ENCODE results near the gene UNC5CL. TPM values are rescaled to one million over a fixed set of nuclear protein-coding genes. Genes with fewer than 3 reads are reported as not detected.
"Not testable (repeated sequence)": the region's sequence is repeated elsewhere in the genome, so short reads cannot be mapped to it uniquely, and the experiment has no call there.

Gene UNC5CL
- total and polyA plus RNA-seq, 2 experiments from 2014 or later = not detected

DNA sequence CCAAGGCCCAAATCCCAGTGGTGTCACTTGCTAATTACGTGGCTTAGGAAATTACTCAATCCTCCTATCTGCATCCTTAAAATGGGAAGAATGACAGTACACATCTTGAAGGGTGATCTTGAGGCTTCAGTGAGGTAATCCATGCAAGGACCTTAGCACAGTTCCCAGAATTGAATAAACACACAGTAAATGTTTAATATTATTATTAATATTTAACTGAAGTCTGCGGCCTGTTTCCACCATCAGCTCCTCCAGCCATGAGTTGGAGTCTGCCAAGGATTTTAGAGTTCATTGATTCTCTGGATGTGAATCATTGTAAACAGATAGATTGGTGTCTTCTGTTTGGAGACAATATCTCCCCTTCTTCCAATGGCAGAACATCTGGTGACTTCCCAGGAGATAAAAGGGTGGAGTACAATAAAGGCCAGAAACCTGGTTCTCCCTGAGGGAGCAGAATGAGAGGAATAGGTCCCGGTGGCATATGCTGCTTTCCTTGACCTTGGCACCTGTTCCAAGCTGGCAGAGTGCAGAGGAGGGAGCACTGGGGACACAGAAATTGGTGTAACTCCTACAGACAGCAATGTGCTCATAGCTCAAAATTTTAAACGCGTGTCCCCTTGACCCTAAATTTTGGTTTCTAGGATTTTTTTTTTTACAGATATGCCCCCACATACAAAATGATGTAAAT, 25.4 kb downstream of the UNC5CL start:
- Histone ChIP-seq H4K20me1 (ENCODE audit: insufficient read depth) (no peaks in the 10 kb centered on the region), H3F3A (ENCODE audit: insufficient read depth) (no peaks in the 10 kb centered on the region), H3K27me3 (replicated peaks; ENCODE audit: insufficient read depth) (0 out of 2 replicates have a peak, but pooled peaks cover 4% of the 10 kb centered on the region), H3K4me3 (no peak overlapping the region), H3K9me2 (ENCODE audit: insufficient read depth) (no peaks in the 10 kb centered on the region), H3K4me1 (ENCODE audit: insufficient read depth) (no peaks in the 10 kb centered on the region), H3K36me3 (ENCODE audit: low read depth) (no peaks in the 10 kb centered on the region), H3K9me3 (ENCODE audit: low read depth) (no peaks in the 10 kb centered on the region), H2AFZ (no peak overlapping the region), H3K27ac (no peak overlapping the region), H3K4me2 (ENCODE audit: unreplicated experiment) (no peak overlapping the region), H3K9ac (no peak overlapping the region), H3K79me2 (ENCODE audit: insufficient read depth) (no peaks in the 10 kb centered on the region)
- in situ Hi-C loops (cut with MboI) = no loop called here
- DNase-seq = no peak
- TF ChIP-seq EZH2 (IDR thresholded peaks at IDR 0.05; ENCODE audit: insufficient read depth, poor library complexity, severe bottlenecking) (no peak), EZH2phosphoT487 (IDR thresholded peaks at IDR 0.05; ENCODE audit: insufficient read depth, low read depth) (no peak)
- 75 to 77% methylated on average over 5 of the region's 5 CpGs for WGBS, 2 experiments (ENCODE audit: low coverage in 1 of 2, low lambda C conversion rate in 2 of 2, missing lambda C conversion rate in 2 of 2)

DNA sequence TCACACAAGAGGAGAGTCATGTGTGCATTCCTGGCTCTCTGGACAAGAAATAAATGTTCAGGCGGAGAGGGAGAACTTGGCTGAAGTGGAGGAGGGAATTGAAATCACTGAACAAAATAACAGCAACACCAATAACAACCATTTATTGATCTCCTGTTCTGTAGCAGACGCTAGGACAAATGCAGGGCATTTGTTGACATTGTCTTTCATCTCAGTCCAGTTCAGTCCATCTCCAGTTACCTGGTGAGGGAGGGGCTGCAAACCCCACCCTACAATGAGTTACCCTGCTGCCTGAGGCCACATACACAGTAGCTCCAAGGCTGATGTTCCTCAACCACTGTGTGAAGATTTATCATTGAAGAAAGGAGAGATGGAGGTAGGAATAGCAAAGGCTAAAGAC, 27.3 kb downstream of the UNC5CL start:
- H3K27me3 ChIP-seq (replicated peaks; ENCODE audit: insufficient read depth) = 0 out of 2 replicates have a peak, but pooled peaks cover 5% of the 10 kb centered on the region
- H3K36me3 ChIP-seq (ENCODE audit: low read depth) = no peaks in the 10 kb centered on the region
- no peaks in the 10 kb centered on the region for H3K9me2 ChIP-seq (ENCODE audit: insufficient read depth)
- H2AFZ ChIP-seq = no peak overlapping the region
- in situ Hi-C loops (cut with MboI) = no loop called here
- H3K4me3 ChIP-seq = no peak overlapping the region
- no peaks in the 10 kb centered on the region for H4K20me1 ChIP-seq (ENCODE audit: insufficient read depth)
- no peaks in the 10 kb centered on the region for H3K79me2 ChIP-seq (ENCODE audit: insufficient read depth)
- no peaks in the 10 kb centered on the region for H3K4me1 ChIP-seq (ENCODE audit: insufficient read depth)
- DNase-seq = no peak
- H3K9ac ChIP-seq = no peak overlapping the region
- WGBS, 2 experiments (ENCODE audit: low coverage in 1 of 2, low lambda C conversion rate in 2 of 2, missing lambda C conversion rate in 2 of 2) = 39 to 51% methylated on average over 2 of the region's 2 CpGs
- H3K27ac ChIP-seq = no peak overlapping the region
- H3F3A ChIP-seq (ENCODE audit: insufficient read depth) = no peaks in the 10 kb centered on the region
- TF ChIP-seq EZH2phosphoT487 (IDR thresholded peaks at IDR 0.05; ENCODE audit: insufficient read depth, low read depth) = no peak
- no peak for TF ChIP-seq EZH2 (IDR thresholded peaks at IDR 0.05; ENCODE audit: insufficient read depth, poor library complexity, severe bottlenecking)
- H3K9me3 ChIP-seq (ENCODE audit: low read depth) = no peaks in the 10 kb centered on the region
- no peak overlapping the region for H3K4me2 ChIP-seq (ENCODE audit: unreplicated experiment)

DNA sequence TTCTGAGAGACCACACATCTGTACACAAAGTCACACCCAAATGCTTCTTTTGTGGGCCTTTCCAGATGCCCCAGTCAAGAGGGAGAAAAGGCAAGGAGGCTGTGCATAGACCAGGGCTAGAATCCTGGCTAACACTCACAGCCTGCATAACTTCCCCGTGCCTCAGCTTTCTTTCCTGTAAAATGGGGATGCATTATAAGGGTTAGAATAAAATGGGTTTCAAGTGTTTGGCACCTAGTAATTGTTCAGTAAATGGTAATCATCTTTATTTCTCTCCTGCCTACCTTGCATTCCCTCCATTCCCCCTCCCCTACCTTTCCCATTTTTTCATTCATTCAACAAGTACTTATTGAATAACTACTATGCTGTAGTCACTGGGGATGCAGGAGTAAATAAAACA, 29.4 kb downstream of the UNC5CL start:
- TF ChIP-seq EZH2 (IDR thresholded peaks at IDR 0.05; ENCODE audit: insufficient read depth, poor library complexity, severe bottlenecking) = no peak
- no peak for TF ChIP-seq EZH2phosphoT487 (IDR thresholded peaks at IDR 0.05; ENCODE audit: insufficient read depth, low read depth)
- H3K27me3 ChIP-seq (replicated peaks; ENCODE audit: insufficient read depth) = peaks cover 15% of the 10 kb centered on the region; the same call in 1 of the 2 replicates
- no peaks in the 10 kb centered on the region for H3K9me2 ChIP-seq (ENCODE audit: insufficient read depth)
- DNase-seq = no peak
- in situ Hi-C loops (cut with MboI) = no loop called here
- H3K4me3 ChIP-seq = no peak overlapping the region
- H3K9ac ChIP-seq = no peak overlapping the region
- H3K79me2 ChIP-seq (ENCODE audit: insufficient read depth) = no peaks in the 10 kb centered on the region
- no peak overlapping the region for H3K4me2 ChIP-seq (ENCODE audit: unreplicated experiment)
- H4K20me1 ChIP-seq (ENCODE audit: insufficient read depth) = no peaks in the 10 kb centered on the region
- H2AFZ ChIP-seq = no peak overlapping the region
- no peaks in the 10 kb centered on the region for H3K9me3 ChIP-seq (ENCODE audit: low read depth)
- H3F3A ChIP-seq (ENCODE audit: insufficient read depth) = no peaks in the 10 kb centered on the region
- no peak overlapping the region for H3K27ac ChIP-seq
- no peaks in the 10 kb centered on the region for H3K4me1 ChIP-seq (ENCODE audit: insufficient read depth)
- 78 to 81% methylated on average over 1 of the region's 1 CpG for WGBS, 2 experiments (ENCODE audit: low coverage in 1 of 2, low lambda C conversion rate in 2 of 2, missing lambda C conversion rate in 2 of 2)
- no peaks in the 10 kb centered on the region for H3K36me3 ChIP-seq (ENCODE audit: low read depth)

DNA sequence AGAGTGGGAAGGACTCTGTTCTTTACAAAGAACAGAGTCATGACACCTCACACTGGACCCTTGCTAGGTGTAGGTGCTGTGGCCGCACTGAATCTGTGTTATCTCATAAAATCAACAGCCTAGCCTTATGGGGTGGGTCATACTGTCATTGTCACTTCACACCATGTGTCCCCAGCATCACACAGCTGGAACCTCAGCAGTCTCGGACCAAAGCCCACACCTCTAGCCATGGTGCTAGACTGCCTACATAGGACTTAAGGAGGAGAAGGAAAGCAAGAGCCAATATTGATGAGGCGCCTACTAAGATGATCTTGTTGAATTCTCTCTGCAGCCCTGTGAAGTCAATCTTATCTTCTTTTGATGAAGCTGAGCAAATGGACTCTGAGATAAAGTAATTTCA, 31.0 kb downstream of the UNC5CL start:
- Histone ChIP-seq H3K4me1 (ENCODE audit: insufficient read depth) (no peaks in the 10 kb centered on the region), H3K4me3 (no peak overlapping the region), H3K27ac (no peak overlapping the region), H3K9ac (no peak overlapping the region), H3K27me3 (replicated peaks; ENCODE audit: insufficient read depth) (peaks cover 18% of the 10 kb centered on the region; the same call in 1 of the 2 replicates), H4K20me1 (ENCODE audit: insufficient read depth) (no peaks in the 10 kb centered on the region), H3F3A (ENCODE audit: insufficient read depth) (no peaks in the 10 kb centered on the region), H3K9me3 (ENCODE audit: low read depth) (no peaks in the 10 kb centered on the region), H3K36me3 (ENCODE audit: low read depth) (no peaks in the 10 kb centered on the region), H3K9me2 (ENCODE audit: insufficient read depth) (no peaks in the 10 kb centered on the region), H3K4me2 (ENCODE audit: unreplicated experiment) (no peak overlapping the region), H3K79me2 (ENCODE audit: insufficient read depth) (no peaks in the 10 kb centered on the region), H2AFZ (no peak overlapping the region)
- TF ChIP-seq EZH2 (IDR thresholded peaks at IDR 0.05; ENCODE audit: insufficient read depth, poor library complexity, severe bottlenecking) (no peak), EZH2phosphoT487 (IDR thresholded peaks at IDR 0.05; ENCODE audit: insufficient read depth, low read depth) (no peak)
- 84 to 88% methylated on average over 3 of the region's 3 CpGs for WGBS, 2 experiments (ENCODE audit: low coverage in 1 of 2, low lambda C conversion rate in 2 of 2, missing lambda C conversion rate in 2 of 2)
- in situ Hi-C loops (cut with MboI) = no loop called here
- no peak for DNase-seq

DNA sequence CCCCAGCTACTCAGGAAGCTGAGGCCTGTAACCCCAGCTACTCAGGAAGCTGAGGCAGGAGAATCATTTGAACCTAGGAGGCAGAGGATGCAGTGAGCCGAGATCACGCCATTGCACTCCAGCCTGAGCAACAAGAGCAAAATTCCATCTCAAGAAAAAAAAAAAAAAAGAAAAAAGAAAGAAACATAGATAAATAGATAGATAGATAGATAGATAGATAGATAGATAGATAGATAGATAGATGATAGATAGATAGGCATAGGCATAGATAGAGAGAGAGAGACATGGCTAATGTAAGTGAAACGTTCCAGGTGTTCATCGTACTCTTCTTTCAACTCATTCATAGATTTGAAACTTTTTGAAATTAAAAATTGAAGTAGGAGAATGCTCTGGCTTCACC, 32.0 kb downstream of the UNC5CL start:
- H3K27me3 ChIP-seq (replicated peaks; ENCODE audit: insufficient read depth) = peaks cover 18% of the 10 kb centered on the region
- H3K4me3 ChIP-seq; H3K79me2 ChIP-seq (ENCODE audit: insufficient read depth); H3K9me3 ChIP-seq (ENCODE audit: low read depth); H3K27ac ChIP-seq; in situ Hi-C loops (cut with MboI); H3K9ac ChIP-seq; H3F3A ChIP-seq (ENCODE audit: insufficient read depth); DNase-seq; H3K36me3 ChIP-seq (ENCODE audit: low read depth); H3K4me1 ChIP-seq (ENCODE audit: insufficient read depth); H3K9me2 ChIP-seq (ENCODE audit: insufficient read depth); H3K4me2 ChIP-seq (ENCODE audit: unreplicated experiment); H2AFZ ChIP-seq; H4K20me1 ChIP-seq (ENCODE audit: insufficient read depth): not testable (repeated sequence)
- WGBS, 2 experiments (ENCODE audit: low coverage in 1 of 2, low lambda C conversion rate in 2 of 2, missing lambda C conversion rate in 2 of 2) = 77 to 83% methylated on average over 4 of the region's 4 CpGs

DNA sequence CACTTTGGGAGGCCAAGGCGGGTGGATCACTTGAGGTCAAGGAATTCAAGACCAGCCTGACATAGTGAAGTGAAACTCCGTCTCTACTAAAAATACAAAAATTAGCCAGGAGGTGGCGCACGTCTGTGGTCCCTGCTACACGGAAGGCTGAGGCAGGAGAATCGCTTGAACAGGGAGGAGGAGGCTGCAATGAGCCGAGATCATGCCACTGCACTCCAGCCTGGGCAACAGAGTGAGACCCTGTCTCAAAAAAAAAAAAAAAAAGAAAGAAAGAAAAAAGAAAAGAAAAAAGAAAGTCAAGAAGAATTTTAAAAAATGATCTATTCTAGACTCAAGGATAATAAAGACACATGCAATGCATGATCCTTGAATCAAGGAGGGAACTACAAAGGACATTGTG, 32.8 kb downstream of the UNC5CL start:
- H3K9me2 ChIP-seq (ENCODE audit: insufficient read depth); H3K36me3 ChIP-seq (ENCODE audit: low read depth); H3K4me3 ChIP-seq; H3K27ac ChIP-seq; H2AFZ ChIP-seq; H3F3A ChIP-seq (ENCODE audit: insufficient read depth); H3K9ac ChIP-seq; in situ Hi-C loops (cut with MboI); H3K4me1 ChIP-seq (ENCODE audit: insufficient read depth); H3K79me2 ChIP-seq (ENCODE audit: insufficient read depth); H4K20me1 ChIP-seq (ENCODE audit: insufficient read depth); H3K9me3 ChIP-seq (ENCODE audit: low read depth); H3K4me2 ChIP-seq (ENCODE audit: unreplicated experiment): not testable (repeated sequence)
- 6% methylated on average over 7 of the region's 7 CpGs for WGBS, 2 experiments (ENCODE audit: low coverage in 1 of 2, low lambda C conversion rate in 2 of 2, missing lambda C conversion rate in 2 of 2)
- DNase-seq = peak; percentile 62
- peaks cover 18% of the 10 kb centered on the region for H3K27me3 ChIP-seq (replicated peaks; ENCODE audit: insufficient read depth)
